HG03469 (cell line): ENCODE data around the gene NHEJ1.

Experiments used
- ATAC-seq: cut with Tn5 transposase; IDR thresholded peaks from one replicate; pipeline ENCODE4 v1.9.1; 2021; ENCODE audit warnings: mild to moderate bottlenecking, moderate library complexity, moderate number of reproducible peaks; ENCODE audit not compliant: unreplicated experiment

The NHEJ1 gene

DNA sequence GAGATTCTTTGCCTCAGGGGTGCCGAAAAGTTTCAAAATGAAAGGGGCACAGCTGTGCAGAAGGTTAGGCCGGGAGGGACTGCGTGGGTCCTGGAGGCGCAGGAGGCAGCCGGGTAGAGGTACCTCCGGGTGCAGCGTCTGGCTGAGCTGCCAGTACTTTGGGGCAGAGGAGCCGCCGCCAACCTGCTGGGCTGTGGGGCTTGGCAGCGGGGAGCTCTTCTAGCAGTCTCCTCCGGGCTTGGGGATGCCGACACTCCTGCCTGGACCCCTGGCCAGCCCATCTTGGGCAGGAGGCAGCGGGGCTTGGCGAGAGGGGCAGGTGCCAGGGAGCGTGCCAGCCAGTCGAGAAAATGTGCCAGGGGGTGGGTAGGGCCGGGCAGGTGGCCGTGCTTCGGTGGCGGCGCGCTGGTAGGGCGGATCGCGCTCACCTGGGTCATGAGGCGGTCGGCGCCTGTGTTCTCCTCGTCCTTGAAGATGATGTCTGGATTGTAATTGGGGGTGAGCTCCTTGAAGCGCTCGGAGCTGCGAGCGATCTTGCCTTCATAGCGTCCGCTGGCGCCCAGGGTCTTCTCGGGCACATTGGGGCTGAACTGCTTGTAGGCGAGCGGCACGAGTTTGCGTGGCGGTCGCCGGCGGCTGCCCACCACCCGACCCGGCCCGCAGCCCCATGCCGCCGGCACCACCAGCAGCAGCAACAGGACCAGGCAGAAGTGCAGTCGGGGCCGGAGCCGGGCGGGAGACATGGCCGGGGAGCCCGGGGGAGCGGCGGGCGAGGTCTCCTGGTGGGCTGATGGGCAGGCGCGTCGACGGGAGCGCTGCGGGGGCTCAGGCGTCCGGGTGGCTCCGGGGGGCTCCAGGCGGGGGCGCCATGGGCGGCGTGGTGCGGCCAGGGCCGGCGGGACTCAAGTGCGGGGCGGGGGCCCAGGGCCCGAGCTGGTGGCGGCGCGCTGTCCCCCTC lies 100.6 kb downstream of the NHEJ1 start:
- ATAC-seq: no peak

GRCh38 chr2:219059375-219059724 lies 101.3 kb downstream of the NHEJ1 start:
- no peak for ATAC-seq

- no peak for ATAC-seq
Measured at GRCh38 chr2:219058541-219059374, 101.9 kb downstream of the NHEJ1 start.

DNA sequence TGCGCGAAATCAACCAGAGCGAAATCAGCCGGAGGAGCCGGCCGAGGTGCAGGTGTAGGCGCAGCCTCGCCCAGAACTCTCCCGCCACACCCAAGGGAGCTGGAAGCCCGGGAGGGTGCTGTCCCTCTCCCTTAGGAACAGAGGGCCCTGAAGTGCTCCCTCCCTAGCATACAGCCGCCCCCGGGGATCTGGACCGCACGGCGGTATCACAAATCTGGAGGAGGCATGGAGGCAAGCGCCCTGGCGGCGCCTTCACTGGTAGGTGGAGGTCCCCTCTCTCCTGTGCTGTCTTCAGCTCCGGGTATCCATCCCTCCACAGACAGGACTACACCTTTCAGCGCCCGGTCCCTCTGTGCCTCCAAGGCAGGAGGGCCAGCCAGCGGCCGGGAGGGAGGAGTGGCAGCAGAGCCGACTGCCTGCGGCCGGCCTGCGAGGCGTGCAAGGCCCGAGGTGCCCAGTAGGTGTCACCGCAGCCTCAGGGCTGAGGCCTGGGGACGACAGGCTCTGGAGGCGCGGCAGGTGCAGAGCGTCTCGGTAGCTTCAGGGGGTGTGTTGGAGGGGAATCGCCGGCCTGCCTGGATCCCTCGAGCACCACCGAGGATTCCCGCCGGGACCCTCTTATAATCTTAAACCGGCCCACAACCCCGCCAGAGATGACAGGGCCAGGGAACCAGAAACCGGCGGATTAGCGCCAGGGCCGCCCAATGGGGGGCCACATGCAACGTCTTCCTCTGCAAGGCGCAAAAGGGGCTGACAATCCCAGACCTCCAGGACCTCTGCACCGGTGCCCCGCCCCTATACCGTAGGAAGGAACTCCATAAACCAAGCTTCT lies 102.7 kb downstream of the NHEJ1 start:
- peak; percentile 92 for ATAC-seq

DNA sequence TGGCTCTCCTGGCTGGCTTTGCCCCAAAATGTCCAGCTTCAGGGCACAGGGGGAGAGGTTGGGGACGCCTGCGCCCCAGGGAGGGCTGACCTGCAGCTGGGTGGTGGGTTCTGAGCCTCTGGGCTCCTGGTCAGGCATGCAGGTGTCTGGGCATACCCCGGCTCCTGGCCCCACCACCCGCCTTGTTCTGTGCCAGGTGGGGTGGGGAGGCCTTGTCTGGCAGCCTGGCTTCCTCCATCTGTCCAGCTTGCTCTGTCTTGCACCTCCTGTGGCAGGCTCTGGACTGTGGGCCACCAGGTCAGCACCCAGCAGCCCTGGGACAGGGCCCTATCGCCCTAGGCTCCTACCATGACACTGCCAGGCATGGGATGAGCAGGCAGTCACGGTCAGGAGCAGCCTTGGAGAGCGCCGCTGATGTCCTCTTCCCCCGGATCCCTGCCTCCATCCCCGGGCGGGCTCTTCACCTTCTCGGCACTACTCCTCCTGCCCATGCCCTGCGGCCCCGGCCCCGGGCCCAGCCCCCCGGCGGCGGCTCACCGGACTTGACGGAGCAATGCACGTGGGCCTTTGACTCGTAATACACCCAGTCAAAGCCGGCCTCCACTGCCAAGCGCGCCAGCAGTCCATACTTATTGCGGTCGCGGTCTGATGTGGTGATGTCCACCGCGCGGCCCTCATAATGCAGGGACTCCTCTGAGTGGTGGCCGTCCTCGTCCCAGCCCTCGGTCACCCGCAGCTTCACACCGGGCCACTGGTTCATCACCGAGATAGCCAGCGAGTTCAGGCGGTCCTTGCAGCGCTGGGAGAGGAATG lies 103.5 kb downstream of the NHEJ1 start:
- ATAC-seq: no peak

DNA sequence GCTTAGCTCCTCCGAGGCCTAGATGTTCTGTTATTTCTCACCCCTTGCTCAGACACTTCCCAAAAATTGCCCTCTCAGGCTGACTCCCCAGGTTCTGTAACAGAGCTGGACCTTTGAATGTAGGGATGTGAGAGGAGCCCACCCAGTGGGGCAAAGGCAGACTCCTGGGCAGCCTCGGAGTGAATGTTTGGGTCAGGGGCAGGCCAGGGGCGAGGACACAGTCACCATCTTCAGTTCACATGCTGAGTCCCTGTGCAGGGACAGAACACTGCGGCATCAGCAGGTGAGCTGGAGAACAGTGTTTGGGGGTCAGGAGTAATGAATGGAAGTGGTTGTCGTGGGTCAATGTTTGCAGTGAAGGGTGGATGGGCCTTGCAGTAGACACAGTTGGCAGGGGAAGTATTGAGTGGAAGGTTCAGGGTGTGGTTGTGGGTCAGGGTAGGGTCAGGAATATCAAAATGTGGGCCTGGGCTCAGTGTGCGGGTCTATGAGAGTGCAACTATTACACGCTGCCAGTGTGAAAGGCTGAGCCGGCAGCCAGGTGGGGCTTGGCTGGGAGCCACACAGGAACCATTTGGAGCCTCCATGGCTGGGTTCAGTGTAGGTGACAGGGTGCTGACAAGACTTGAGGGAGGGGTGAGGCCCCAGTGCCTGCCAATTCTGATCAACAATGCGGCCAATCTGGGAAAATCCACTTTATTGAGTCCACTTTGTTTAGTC lies 104.3 kb downstream of the NHEJ1 start:
- no peak for ATAC-seq

DNA sequence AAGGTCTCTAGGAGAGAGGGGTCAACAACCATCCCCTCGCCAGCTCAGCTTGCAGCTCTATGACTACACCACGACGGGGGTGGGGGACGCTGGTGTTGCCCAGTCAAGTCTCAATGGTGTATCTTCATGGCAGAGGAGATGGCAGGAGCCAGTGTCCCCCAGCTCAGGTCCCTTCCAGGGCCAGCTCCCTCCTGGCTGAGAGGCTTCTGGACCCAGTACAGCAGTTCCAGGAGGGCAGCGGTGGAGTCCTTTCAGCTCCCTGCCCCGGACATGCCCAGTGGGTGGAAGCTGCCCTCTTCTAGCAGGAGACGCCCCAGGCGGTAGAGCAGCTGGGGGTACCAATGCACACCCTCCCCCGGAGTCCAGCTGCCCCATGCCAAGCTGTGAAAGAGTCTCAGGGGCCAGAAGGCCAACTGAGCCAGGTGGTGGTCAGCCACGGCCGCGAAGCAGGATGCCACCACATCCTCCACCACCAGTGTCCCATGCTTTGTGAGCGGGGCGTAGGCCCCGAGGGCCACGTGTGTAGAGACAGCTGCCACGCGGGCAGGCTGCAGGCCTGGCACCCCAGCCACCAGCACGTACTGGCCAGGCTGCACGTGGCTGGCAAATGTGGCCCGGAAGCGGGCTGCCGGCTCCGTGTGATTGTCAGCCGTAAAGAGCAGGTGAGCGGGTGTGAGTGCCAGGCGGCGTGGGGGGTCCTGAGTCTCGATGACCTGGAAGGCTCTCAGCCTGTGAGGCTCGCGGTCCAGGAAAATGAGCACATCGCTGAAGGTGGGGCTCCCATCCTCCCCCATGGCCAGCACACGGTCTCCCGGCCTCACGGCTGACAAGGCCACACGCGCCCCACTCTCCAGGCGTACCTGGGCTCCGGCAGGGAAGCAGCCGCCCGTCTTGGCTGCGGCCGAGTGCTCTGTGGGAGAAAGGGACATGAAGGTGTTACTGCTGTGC lies 105.4 kb downstream of the NHEJ1 start:
- ATAC-seq: no peak

DNA sequence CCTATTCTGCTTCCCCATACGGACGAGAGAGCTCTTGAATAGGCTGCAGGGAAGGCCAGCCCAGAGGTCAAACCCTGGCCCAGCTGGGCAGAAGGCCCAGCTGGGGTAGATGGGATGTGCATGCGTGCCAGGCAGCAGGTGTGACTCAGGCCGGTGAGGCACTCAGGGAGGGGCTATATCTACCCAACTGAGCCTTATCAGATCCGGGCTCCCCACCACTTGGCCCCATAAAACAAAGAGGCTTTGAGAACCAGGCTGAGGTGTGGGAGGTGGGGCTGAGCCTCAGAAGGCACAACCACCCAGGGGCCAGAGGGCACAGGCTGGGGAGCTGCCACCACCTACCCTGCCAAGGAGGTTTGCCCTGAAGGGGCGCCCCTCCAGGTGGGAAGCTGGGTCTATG lies 111.3 kb downstream of the NHEJ1 start:
- no peak for ATAC-seq

DNA sequence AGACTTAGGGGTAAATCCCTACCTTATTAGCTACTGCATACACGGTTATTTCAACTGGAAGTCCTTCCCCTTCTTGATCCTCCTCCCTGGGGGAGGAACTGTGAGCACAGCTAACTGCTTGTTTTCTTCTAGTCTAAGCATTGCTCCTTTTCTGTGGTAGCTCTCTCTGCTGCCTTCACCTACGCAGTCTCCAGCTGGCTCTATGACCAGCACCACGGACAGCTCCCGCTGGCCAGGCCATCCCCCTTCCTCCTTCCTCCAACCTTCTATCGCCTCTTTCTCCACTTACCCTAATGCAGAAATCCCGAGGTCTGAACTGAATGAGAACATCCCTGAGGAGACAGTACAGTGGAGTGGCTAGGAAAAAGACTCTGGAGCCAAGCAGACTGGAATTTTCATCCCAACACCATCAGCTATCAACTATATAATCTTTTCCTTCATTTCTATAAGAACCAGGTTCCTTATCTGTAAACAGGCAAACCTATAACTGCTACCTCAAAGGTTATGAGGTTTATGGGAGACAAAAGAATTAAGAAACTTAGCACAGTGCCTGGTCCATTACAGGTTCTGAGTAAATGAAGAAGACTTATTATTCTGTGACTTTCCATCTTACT lies 114.6 kb downstream of the NHEJ1 start:
- no peak for ATAC-seq

GRCh38 chr2:219042750-219043149 lies 117.9 kb downstream of the NHEJ1 start:
- no peak for ATAC-seq

DNA sequence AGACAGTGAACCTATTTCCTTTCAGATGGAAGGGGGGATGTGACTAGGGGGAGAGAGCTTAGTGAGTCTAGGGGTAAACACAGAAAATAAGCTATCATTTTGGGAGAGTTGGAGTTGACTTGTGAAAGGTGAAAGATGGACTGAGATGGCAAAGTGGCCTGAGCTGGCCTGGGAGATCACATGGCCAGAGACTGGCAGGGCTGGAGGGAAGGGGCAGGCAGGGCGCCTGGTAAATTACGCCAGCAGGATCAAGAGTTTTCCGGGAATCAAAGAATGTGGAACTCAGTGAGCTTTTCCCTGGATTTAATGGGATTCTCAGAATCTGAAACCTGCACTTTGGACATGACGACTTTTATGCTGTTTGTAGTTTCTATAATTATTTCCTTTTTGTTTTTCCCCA lies 118.5 kb downstream of the NHEJ1 start:
- ATAC-seq: no peak

DNA sequence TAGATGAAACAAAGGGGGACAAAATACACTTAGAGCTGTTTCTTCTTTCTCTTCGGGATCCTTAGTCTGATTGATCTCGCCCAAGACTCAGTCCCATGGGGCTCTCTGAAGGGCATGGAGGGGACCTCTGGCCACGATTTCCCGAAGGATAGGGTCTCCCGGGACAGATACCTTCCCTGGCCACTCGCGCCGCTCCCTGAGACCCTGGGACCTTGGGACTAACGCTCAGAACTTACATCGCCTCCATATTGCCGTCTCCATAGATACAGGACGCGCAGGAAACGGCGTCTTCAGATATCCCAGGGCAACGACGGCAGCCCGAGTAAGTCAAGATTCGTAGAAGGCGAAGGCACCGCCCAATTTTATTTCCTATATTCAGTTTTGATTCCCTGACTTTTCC lies 119.4 kb downstream of the NHEJ1 start, which contains the start of gene CFAP65:
Gene CFAP65 (minus strand): TSS at position 265 of the 400 bp plus-strand sequence. CDS start 2,468 bp downstream, outside the sequence.
- ATAC-seq: no peak

DNA sequence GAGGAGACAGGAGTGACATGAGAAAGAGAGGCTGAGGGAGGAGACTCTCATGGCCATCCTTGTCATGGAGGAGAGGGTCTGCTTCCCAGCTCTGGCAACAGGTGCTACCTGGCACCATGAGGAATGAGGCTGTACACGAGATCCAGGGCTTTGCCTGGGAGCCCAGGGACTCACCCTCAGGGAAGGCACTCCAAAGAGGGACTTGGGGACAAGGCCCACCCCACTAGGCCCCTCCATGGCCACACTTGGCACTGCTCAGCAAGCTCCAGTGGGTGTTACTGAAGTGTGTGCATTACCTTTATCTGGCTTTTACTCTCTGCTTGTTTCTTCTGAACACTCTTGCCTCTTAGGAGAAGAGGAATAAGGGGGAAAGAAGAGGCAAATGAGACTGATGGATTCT lies 122.0 kb downstream of the NHEJ1 start:
- no peak for ATAC-seq

DNA sequence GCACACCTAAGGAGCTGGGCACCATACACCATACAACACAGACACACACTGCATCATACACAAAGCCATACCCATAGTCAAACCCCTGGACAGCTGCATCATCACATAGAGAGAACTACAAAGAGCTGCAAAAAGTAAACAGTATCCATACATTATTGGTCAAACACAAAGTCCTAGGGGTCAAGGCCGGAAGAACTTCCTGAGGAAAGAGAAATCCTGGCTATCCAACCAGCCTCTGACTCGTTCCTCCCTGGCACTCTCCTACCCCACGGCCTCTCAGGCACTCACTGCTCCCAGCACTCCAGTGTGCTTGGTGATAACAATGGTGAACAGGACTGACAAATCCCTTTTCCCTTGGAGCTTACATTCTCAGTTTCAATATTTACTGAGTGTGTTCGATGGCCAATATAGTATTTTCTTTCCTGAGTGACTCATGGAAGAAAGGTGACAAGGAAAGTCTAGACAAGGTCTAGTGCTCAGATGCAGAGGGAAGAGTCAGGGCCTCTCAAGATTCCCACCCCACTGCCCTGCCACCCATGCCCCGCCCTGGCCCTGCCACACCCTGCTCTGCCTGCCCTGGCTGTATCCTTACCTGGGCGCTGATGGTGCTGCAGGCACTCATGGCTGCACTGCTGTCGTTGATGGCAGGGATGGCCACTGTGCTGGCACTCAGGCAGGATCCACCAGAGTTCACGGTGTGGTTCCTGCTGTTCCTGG lies 122.7 kb downstream of the NHEJ1 start:
- ATAC-seq: no peak

DNA sequence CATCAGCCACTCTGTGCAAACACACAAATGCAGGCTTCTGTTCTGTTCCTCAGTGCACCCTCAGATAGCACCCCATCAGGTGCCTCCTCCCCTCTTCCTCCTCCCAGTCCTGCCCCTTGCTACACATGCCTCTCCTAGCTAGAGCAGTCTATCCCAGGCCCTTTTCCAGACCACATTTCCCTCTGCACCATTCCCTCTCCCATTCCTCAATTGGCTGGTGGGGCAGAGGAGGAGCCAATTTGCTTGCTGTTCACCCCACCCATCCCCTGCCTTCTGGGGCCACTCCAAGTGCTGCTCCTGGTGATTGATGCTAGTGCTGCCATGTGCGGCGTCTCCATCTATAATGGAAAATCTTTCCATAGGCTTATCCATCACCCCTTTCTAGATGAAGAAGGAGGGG lies 124.7 kb downstream of the NHEJ1 start:
- no peak for ATAC-seq

- no peak for ATAC-seq
Measured at GRCh38 chr2:219034823-219035222, 125.8 kb downstream of the NHEJ1 start.

GRCh38 chr2:219032051-219032745 lies 128.4 kb downstream of the NHEJ1 start:
- ATAC-seq: no peak
